NCI-H2107 treated with DMSO at 0.1 percent for 48 hours (cell line): ENCODE measurements around the gene PIP4K2A.
"Not testable (repeated sequence)": the region's sequence is repeated elsewhere in the genome, so short reads cannot be mapped to it uniquely, and the experiment has no call there.

Experiments used
- DNase-seq: peaks from one replicate; lab custom pipeline; 2025; ENCODE audit not compliant: unreplicated experiment; lab: John Stamatoyannopoulos, UW

PIP4K2A gene

GRCh38 chr10:22697101-22697500 lies 17.3 kb downstream of the PIP4K2A start:
- DNase-seq = no peak

GRCh38 chr10:22693860-22694259 lies 20.5 kb downstream of the PIP4K2A start:
- no peak for DNase-seq

DNA sequence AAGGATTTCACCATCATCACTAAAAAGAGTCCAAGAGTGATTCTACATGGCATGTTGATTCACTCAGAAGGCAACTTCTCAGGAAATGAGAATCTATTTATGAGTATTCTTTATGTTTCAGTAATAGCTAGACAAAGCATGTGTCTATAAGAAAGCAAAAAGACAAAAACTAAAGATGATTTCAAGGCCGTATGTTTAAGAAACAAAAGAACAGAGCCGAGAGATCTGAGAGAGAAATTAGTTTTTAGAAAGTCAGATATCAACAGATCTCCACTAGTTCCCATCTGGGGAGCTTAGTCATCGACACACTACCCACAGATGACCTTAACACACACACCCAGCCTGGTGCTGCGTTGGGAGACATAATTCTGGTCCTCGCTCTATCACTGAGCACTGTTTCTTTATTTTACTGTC lies 21.0 kb downstream of the PIP4K2A start:
- no peak for DNase-seq

GRCh38 chr10:22692119-22692518 lies 22.3 kb downstream of the PIP4K2A start:
- DNase-seq = not testable (repeated sequence)

DNA sequence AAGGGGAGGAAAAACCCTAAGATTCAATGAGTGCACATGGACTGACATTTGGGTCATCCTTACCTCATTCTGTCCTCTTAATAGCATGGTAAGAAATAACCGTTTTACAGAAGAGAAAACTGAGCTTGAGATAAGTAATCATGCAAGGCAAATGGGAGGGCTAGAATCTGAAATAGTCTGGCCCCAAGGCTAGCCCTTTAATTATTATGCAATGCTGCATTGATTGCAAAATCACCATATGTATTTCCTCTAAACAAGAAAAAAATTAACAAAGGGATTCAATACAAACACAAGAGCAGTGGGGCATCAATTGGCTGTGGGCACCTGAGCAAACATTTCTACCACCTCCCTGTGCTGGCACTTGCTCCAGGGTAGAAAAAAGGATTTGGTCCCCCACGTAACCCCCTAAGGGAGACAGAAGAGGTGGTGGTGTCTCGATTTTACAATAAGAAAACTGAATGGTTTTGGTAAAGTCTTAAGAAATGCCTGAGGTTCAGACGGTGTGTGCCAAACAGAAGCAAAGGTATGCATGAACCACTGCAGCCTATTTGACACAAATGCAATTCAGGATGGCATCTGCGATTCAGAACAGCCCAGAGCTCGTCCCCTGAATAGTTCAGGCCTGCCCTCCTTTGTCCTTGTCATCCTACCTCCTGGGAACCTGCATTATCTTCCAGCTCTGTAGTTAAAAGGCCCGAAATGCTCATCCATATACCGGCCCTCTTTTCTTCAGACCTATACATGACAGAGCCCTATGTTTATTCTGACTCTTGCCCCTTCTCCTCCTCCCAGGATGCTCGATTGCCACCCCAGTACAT lies 23.6 kb downstream of the PIP4K2A start:
- DNase-seq = no peak

GRCh38 chr10:22690158-22690557 lies 24.2 kb downstream of the PIP4K2A start:
- no peak for DNase-seq

DNA sequence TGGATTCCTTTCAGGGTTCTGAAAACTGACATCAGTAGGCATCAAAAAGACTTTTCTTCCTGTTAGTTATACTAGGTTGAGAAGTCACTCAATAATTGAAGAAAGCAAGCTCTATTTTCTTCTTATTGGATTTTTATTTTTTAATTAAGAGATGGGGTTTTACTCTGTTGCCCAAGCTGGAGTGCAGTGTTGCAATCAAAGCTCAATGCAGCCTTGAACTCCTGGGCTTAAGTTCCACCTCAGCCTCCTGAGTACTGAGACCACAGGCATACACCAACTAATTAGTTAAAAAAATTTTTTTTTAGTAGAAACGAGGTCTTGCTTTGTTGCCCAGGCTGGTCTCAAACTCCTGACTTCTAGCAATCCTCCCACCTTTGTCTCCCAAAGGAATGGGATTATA lies 28.0 kb downstream of the PIP4K2A start:
- DNase-seq = no peak

DNA sequence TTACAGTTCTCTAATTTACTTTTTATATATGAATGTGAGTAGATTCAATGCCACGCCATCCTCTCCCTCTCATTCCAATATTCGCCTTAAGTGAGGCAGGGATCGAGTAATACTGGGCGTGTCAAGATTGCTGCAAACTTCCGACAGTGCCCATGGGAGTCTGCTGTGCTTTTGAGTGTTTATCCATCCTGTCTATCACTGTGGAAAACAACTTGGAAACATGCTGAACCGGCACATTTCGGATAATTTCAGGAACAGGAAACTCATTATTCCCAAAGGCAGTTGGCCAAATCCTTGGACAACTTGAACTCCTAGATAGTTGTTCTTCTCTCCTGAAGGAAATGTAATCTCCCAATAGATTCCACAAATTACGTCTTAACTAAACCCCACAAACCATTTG lies 28.5 kb downstream of the PIP4K2A start:
- no peak for DNase-seq

DNA sequence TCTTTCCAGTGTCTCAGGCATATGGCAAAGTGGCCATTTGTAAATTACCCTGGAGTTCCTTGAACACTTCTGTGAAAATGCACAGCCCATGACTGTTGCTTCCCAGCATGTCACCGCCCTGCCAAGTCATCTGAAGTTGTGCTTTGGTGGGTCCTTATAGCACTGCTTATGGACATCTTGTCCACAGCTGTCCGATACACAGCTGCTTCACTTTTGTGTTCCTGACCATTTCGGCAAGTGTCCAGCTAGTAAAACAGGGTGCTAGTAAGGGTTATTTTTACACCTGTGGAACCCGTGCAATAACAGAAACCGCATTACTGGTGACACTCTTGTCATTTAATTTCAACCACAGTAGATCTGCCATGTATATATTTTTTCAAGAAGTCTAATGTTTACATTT lies 29.7 kb downstream of the PIP4K2A start:
- DNase-seq = no peak

- DNase-seq = no peak
Measured at GRCh38 chr10:22683140-22683389, 31.3 kb downstream of the PIP4K2A start.

DNA sequence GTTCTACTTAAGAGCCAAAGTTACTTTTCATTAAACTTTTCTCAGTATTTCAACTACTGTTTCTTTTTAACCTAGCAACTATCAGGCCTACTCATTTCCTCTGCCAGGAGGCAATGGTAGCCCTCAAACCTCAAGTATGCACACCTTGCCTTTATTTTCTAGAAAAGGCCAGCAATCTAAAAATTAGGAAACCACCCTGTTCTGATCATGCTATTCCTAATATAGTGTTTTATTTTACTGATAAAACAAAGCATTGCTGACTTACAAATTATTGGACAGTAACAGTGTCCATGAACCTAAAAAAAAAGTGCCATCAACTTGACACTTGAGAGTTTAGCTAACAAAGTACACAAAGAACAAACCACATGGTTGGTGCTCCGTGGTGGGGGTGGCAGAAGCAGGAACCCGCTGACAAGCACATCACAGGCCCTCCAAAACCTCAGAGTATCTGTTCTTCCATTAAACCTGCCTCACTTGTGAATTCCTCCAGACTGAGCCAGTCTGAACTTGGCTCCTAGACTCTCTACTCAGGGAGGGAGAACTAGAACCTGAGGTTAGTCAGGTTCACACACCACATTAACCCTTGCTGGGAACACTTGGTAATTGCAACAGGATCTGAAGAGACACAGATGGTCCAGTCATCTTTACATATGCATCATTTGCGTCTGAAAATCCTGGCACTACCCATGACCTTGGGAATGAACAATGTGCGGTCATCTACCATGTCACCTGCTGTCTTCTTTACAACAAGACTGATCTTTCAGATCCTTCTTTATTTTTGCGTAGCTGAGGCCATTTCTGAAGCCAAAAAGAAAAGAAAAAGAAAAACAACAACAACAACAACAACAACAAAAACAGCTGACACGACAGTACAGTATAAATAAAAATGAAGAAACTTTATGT lies 31.9 kb downstream of the PIP4K2A start:
- no peak for DNase-seq

- DNase-seq = no peak
Measured at GRCh38 chr10:22681783-22682183, 32.6 kb downstream of the PIP4K2A start.

DNA sequence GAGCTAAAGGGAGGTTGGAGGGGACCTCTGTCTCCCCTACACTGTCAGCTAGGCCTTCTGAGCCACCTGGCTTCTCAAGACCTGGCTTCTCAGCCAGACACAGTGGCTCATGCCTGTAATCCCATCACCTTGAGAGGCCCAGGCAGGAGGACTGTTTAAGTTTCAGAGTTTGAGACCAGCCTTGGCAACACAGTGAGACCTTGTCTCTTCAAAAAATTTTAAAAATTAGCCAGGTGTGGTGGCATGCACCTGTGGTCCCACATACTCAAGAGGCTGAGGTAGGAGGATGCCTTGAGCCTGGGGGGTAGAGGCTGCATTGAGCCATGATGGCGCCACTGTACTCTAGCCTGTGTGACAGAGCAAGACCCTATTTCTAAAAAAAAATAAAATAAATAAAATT lies 33.1 kb downstream of the PIP4K2A start:
- no peak for DNase-seq

DNA sequence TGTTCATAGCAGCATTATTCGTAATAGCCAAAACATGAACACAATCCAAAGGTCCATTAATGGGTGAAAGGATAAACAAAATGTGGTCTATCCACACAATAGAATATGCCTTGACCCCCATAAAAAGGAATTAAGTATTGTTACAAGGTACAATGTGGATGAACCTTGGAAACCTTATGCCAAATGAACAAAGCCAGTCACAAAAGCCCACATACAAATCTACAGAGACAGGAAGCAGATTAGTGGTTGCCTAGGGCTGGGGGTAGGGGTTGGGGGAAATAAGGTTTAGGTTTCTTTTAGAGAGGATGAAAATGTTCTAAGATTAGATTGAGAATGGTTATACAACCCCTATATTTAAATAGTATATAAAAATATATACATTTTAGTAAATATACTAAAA lies 34.8 kb downstream of the PIP4K2A start:
- no peak for DNase-seq

DNA sequence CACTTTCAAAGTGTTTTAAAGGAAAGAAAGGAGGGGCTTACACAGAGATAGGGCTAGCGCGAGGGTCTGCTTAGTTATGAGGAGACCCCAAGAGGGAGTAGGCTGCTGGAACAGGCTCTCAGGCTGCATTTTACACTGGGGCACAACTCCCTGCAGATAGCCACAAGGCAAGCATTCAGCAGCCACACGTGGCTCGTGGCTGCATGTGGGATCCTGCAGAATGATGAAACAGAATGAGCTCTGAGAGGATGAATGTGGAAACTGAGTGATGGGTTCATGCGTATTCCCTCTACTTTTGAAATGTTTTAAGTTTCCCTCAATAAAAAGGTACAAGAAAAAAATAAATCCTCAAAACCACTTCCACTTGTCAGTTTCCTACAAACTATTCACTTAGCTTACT lies 37.0 kb downstream of the PIP4K2A start:
- no peak for DNase-seq

- no peak for DNase-seq
Measured at GRCh38 chr10:22676435-22676834, 37.9 kb downstream of the PIP4K2A start.

- DNase-seq = no peak
Measured at GRCh38 chr10:22674573-22674930, 39.8 kb downstream of the PIP4K2A start.

- DNase-seq = no peak
Measured at GRCh38 chr10:22673785-22674572, 40.4 kb downstream of the PIP4K2A start.

DNA sequence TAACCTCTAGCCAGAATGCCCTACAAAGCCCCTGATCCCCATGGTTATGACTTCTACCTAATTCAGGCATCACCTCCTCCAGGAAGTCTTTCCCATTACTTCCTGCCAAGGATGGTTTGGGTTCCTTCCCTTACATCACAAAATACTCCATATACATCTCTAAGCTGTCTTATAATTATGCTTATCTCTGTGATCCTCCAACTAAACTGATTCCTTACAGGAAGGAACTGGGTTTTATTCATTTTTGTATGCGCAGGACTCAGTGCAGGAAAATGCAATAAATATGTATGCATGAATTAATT lies 41.3 kb downstream of the PIP4K2A start:
- DNase-seq = no peak

DNA sequence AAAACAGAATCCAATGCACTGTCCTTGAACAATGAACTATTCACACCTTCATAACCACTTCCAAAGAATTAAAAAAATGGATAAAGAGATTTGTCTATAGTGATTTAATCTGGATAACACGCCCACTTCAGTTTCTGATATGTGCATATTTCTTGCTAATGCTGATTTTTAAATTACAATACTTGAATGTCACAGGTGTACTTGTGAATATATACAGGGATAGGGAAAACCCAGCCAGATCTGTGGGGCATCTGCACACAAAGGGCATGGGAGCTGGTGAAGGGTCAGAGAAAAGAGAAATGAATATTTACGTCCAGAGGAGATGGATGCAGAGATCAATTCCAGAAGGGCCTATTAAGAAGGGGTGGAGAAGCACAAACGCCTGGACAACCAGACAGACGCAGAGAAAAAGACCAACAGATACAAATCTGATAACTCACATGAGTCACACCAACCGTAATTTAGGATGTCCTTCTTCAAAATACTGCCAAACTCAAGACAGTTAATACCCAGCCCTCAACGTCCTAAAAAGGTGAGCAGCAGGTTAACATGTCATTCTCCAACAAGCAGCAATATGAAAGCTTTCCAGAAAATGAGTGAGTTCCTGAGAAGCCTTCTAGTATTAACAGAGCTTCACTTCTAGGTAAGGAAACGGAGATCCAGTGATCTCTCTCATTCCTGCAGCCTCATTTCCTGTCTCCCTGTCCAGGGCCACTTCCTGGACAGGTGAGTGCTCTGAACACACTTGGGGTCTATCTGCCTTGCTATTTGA lies 41.9 kb downstream of the PIP4K2A start:
- DNase-seq = no peak

DNA sequence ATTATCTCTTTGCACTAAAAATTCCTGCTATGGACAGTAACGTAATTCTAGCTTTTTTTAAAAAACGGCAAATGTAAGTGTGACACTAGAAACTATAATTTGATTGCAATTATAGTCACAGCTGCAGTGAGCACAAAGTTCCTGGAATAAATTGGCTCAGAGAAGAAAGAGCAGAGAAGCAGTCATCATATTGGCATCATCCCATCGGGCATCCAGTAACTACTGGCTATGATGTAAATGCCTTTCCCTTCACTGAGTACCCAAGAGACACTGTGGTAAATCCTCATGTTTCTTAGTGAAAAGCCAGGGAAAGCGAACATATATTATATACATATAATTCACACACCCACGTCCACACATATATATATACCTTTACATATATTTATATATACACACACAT lies 43.6 kb downstream of the PIP4K2A start:
- DNase-seq = no peak
